GM18520 (cell line): ENCODE data around the gene MRI1.

Experiments used
- ATAC-seq: cut with Tn5 transposase; IDR thresholded peaks from one replicate; pipeline ENCODE4 v1.9.1; 2021; ENCODE audit not compliant: unreplicated experiment

MRI1 gene

GRCh38 chr19:13821292-13821691 is 57.0 kb downstream of the MRI1 start:
- ATAC-seq: no peak

GRCh38 chr19:13823256-13823655 is 58.9 kb downstream of the MRI1 start:
- ATAC-seq: no peak
